Lung (tissue), 12 donors: Measurements from ENCODE around the gene KRT23. TPM values are rescaled to one million over a fixed set of nuclear protein-coding genes. Genes with fewer than 3 reads are reported as not detected.

Experiments used
- ATAC-seq: fragments of 200-7000 bp; cut with Tn5 transposase; one replicate; pipeline ENCODE4 v1.9.1; 2020; ENCODE audit warnings: moderate number of reproducible peaks; ENCODE audit not compliant: insufficient read depth, low FRiP score
- DNase-seq, 3 donors: peaks; one replicate each; pipeline ENCODE4 v3.0.0-alpha.2; 2013 to 2017
- H3K27ac ChIP-seq, 2 donors: one replicate each; pipeline ENCODE4 v1.5.1; 2013; ENCODE audit warnings: mild to moderate bottlenecking in 2 of 2, moderate library complexity in 2 of 2, control low read depth in 1 of 2, inconsistent platforms in 1 of 2, low read depth in 1 of 2, low read length in 1 of 2
- H3K27me3 ChIP-seq, 3 donors: one replicate each; pipeline ENCODE4 v1.5.1; 2013; ENCODE audit warnings: low read length in 2 of 3; ENCODE audit not compliant: control insufficient read depth in 3 of 3, insufficient read depth in 3 of 3
- H3K36me3 ChIP-seq, 4 donors: one replicate each; pipeline ENCODE4 v1.5.1; 2013; ENCODE audit warnings: low read length in 4 of 4, mild to moderate bottlenecking in 1 of 4, moderate library complexity in 1 of 4; ENCODE audit not compliant: control insufficient read depth in 4 of 4, insufficient read depth in 4 of 4
- H3K4me1 ChIP-seq, 5 donors: one replicate each; pipeline ENCODE4 v1.5.1; 2013; ENCODE audit warnings: low read length in 5 of 5, mild to moderate bottlenecking in 2 of 5, moderate library complexity in 1 of 5; ENCODE audit not compliant: control insufficient read depth in 5 of 5, insufficient read depth in 5 of 5
- H3K4me3 ChIP-seq: one replicate; pipeline ENCODE4 v1.5.1; 2013; ENCODE audit warnings: mild to moderate bottlenecking, control low read depth, moderate library complexity
- H3K9ac ChIP-seq, 2 donors: one replicate each; pipeline ENCODE4 v1.5.1; 2013; ENCODE audit warnings: low read length in 2 of 2, control low read depth in 1 of 2; ENCODE audit not compliant: insufficient read depth in 1 of 2
- H3K9me3 ChIP-seq, 4 donors: one replicate each; pipeline ENCODE4 v1.5.1; 2013; ENCODE audit warnings: low read length in 3 of 4, mild to moderate bottlenecking in 1 of 4, moderate library complexity in 1 of 4; ENCODE audit not compliant: control insufficient read depth in 4 of 4, insufficient read depth in 3 of 4
- WGBS, 2 donors: extraction: QIAGEN DNeasy Blood & Tissue Kit; methylation state at CpG; one replicate each; pipeline ENCODE4 v1.1.7; 2013; 5-methylcytosine and 5-hydroxymethylcytosine counted together
- polyA plus RNA-seq, 2 donors: library from polyadenylated mRNA; stranded (reverse); fragments of 200-250 nt; gene quantifications; one replicate each; pipeline ENCODE4 v1.2.1, GENCODE V29; 2013
- total RNA-seq, 2 donors: library from RNA; depleted of rRNA in 1 of 2; stranded (reverse); fragments of >200 nt in 1 of 2; gene quantifications; one replicate each; pipeline ENCODE4 v1.2.1, GENCODE V29; 2014 to 2021
- TF ChIP-seq, protein P1 (sequence below): IDR thresholded peaks from 2 replicates; pipeline ENCODE4 v1.5.1; 2012; ENCODE audit warnings: mild to moderate bottlenecking; ENCODE audit errors: control extremely low read depth, extremely low read depth
- donor health status: control.
- donor health status: control.
- donor health status: Bipolar disorder and iron deficiency.
- donor health status: healthy.
- donor health status: DM: yes; HTN: yes; CAD: no.

KRT23 gene
- total and polyA plus RNA-seq, 4 donors = 1.3 to 9.4 (median 2.0) TPM

DNA sequence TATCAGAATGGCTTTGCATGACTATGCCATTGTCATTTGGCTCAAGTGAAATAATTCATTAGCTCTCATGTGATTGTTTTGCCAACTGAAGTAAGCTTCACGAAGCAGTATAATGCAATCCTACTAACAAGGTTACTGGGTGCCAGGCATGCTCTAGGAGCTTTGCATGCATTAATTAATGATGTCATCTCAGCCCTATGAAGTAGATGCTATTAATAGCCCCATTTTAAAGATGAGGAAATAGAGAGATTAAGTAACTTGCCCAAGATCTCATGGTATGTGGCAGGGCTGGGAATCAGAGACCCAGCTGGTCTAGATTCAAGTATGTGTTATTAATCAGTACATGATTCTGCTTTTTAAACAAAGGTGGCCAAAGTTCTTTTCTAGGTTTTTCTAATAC is 15.2 kb upstream of the KRT23 start:
- ATAC-seq (no peak), DNase-seq (no peak)
- H3K27me3 ChIP-seq = peaks cover 0 to 26% (median 3%) of the 10 kb centered on the region in 3 donors
- H3K9ac ChIP-seq = no peak overlapping the region
- no peaks in the 10 kb centered on the region for H3K36me3 ChIP-seq
- WGBS, 2 donors = 27 to 73% methylated on average over 1 of the region's 1 CpG
- peaks cover 0 to 11% (median 0%) of the 10 kb centered on the region in 5 donors for H3K4me1 ChIP-seq
- no peaks in the 10 kb centered on the region for H3K9me3 ChIP-seq
- no peak overlapping the region for H3K27ac ChIP-seq
- H3K4me3 ChIP-seq = no peak overlapping the region
- TF ChIP-seq, protein P1, sequence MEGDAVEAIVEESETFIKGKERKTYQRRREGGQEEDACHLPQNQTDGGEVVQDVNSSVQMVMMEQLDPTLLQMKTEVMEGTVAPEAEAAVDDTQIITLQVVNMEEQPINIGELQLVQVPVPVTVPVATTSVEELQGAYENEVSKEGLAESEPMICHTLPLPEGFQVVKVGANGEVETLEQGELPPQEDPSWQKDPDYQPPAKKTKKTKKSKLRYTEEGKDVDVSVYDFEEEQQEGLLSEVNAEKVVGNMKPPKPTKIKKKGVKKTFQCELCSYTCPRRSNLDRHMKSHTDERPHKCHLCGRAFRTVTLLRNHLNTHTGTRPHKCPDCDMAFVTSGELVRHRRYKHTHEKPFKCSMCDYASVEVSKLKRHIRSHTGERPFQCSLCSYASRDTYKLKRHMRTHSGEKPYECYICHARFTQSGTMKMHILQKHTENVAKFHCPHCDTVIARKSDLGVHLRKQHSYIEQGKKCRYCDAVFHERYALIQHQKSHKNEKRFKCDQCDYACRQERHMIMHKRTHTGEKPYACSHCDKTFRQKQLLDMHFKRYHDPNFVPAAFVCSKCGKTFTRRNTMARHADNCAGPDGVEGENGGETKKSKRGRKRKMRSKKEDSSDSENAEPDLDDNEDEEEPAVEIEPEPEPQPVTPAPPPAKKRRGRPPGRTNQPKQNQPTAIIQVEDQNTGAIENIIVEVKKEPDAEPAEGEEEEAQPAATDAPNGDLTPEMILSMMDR = no peak

DNA sequence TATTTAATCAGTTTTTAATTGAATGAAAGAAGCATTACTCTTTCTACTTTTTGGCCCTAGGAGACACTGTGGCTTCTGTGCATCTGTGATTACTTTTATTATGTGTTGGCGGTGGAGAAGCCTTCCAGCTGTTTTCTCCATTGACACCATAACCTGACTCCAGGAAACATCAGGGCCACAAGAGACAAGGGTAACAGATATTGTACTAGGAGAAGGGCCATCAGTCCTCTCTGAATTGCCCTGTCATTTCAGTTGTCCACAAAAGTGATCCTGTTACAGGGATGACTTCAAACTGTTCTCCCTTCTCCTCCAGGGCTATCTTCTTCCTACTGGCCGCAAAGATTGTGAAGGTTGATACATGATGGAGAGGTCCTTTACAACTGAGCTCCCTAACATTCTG is 14.7 kb upstream of the KRT23 start:
- no peak overlapping the region for H3K4me3 ChIP-seq
- 82 to 84% methylated on average over 2 of the region's 2 CpGs for WGBS, 2 donors
- H3K9me3 ChIP-seq = no peaks in the 10 kb centered on the region
- H3K27me3 ChIP-seq = peaks cover 0 to 25% (median 3%) of the 10 kb centered on the region in 3 donors
- H3K4me1 ChIP-seq = peaks cover 0 to 10% (median 0%) of the 10 kb centered on the region in 5 donors
- H3K36me3 ChIP-seq = no peaks in the 10 kb centered on the region
- TF ChIP-seq, protein P1 = no peak
- peak overlapping the region in 1 of 2 donors; percentile 17 for H3K27ac ChIP-seq
- no peak overlapping the region for H3K9ac ChIP-seq
- ATAC-seq (no peak), DNase-seq (peak in 2 of 3 donors; percentile 23 to 32)

DNA sequence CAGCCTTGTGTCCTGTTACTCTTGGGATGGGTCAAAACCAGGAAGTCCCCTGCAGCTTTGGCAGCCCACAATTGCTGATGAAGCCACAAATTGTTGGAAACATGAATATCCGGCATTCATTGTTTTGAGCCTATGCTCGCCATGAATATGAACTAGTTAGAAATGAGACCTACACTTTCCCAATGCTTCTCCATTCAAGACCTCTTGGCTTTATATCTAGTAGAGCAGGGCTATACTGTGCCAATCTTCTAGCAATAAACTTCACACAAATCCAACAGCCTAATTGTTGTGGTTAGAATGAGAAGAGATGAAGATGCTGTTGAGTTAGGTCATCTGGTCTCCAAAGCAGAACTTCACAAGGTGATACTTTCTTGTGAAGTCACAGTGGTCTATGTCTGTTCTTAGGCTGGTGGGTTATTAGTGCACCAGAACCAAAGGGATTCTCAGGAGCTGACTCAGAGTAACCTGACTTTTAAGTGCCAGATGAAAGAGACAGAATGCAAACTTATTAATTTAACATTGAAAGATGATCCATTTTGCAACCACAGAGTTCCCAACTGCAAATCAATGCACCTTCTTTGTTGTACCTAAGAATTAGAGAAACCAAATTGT is 13.7 kb upstream of the KRT23 start:
- no peak overlapping the region for H3K4me3 ChIP-seq
- ATAC-seq (no peak), DNase-seq (no peak)
- TF ChIP-seq, protein P1 = no peak
- H3K27ac ChIP-seq = no peak overlapping the region
- 97 to 98% methylated on average over 2 of the region's 2 CpGs for WGBS, 2 donors
- H3K4me1 ChIP-seq = peaks cover 0 to 8% (median 0%) of the 10 kb centered on the region in 5 donors
- no peaks in the 10 kb centered on the region for H3K36me3 ChIP-seq
- H3K27me3 ChIP-seq = peaks cover 0 to 22% (median 9%) of the 10 kb centered on the region in 3 donors
- H3K9me3 ChIP-seq = no peaks in the 10 kb centered on the region
- H3K9ac ChIP-seq = no peak overlapping the region
